HEK293 (cell line): ENCODE results near the gene AIRE.

Source experiments
- REST ChIP-seq: fragments of 450-650 bp; formaldehyde crosslinking; IDR thresholded peaks from 2 replicates; pipeline ENCODE4 v1.5.1; 2016; ENCODE audit warnings: missing biosample characterization, missing genetic modification characterization
- SCRT2 ChIP-seq: fragments of 450-650 bp; formaldehyde crosslinking; IDR thresholded peaks from 2 replicates; pipeline ENCODE4 v1.5.1; 2016; ENCODE audit warnings: missing biosample characterization, missing genetic modification characterization
- ZBTB17 ChIP-seq: fragments of 450-650 bp; formaldehyde crosslinking; IDR thresholded peaks from 2 replicates; pipeline ENCODE4 v1.5.1; 2016; ENCODE audit warnings: missing biosample characterization, missing genetic modification characterization
- ZNF112 ChIP-seq: fragments of 450-650 bp; formaldehyde crosslinking; IDR thresholded peaks from 2 replicates; pipeline ENCODE4 v1.5.0; 2017; ENCODE audit warnings: missing biosample characterization, missing genetic modification characterization
- ZNF175 ChIP-seq: fragments of 450-650 bp; formaldehyde crosslinking; IDR thresholded peaks from 2 replicates; pipeline ENCODE4 v1.5.1; 2016; ENCODE audit warnings: missing biosample characterization, missing genetic modification characterization

GRCh38 chr21:44317871-44318270 is 32.2 kb downstream of the AIRE start:
- no peak for TF ChIP-seq SCRT2 (tag by site-specific recombination)
- TF ChIP-seq ZNF175 (tag by site-specific recombination), result no peak
- no peak for TF ChIP-seq ZNF112 (tag by site-specific recombination)
- no peak for TF ChIP-seq ZBTB17
- TF ChIP-seq REST (tag by site-specific recombination), result no peak
